GM12874 (cell line): ENCODE measurements around the gene CDH12.
A peak's percentile ranks its signal among the peaks of the same experiment; 100 is the strongest.

Source experiments
- CTCF ChIP-seq: IDR thresholded peaks from 2 replicates; pipeline ENCODE4 v1.5.1; 2011; ENCODE audit warnings: low read depth, mild to moderate bottlenecking, control low read depth, low read length, moderate library complexity; ENCODE audit not compliant: insufficient read depth

CDH12 gene

GRCh38 chr5:21820527-21820926 is 1032.6 kb downstream of the CDH12 start:
- TF ChIP-seq CTCF: no peak

- no peak for TF ChIP-seq CTCF
Observed at GRCh38 chr5:21818370-21818720, 1034.8 kb downstream of the CDH12 start.

- no peak for TF ChIP-seq CTCF
Observed at GRCh38 chr5:21817668-21818369, 1035.3 kb downstream of the CDH12 start.

- peak; percentile 9; the same call in 1 of the 2 replicates for TF ChIP-seq CTCF
Observed at GRCh38 chr5:21810737-21811316, 1042.3 kb downstream of the CDH12 start.

- no peak for TF ChIP-seq CTCF
Observed at GRCh38 chr5:21809611-21810010, 1043.5 kb downstream of the CDH12 start.

- no peak for TF ChIP-seq CTCF
Observed at GRCh38 chr5:21807953-21808352, 1045.2 kb downstream of the CDH12 start.

GRCh38 chr5:21806943-21807342 is 1046.2 kb downstream of the CDH12 start:
- TF ChIP-seq CTCF: no peak
